HUES64 (cell line): ENCODE data around the gene IL1RAPL1.

Experiments used
- H3K27ac ChIP-seq: 2 replicates; pipeline ENCODE4 v1.7.0; 2013; ENCODE audit warnings: low read depth, low read length, inconsistent platforms
- H3K27me3 ChIP-seq: 2 replicates; pipeline ENCODE4 v1.6.1; 2013; ENCODE audit warnings: mild to moderate bottlenecking, low read length; ENCODE audit not compliant: insufficient read depth
- H3K36me3 ChIP-seq: 2 replicates; pipeline ENCODE4 v1.6.1; 2013; ENCODE audit warnings: mild to moderate bottlenecking, low read length; ENCODE audit not compliant: insufficient read depth
- H3K4me1 ChIP-seq: 2 replicates; pipeline ENCODE4 v1.6.1; 2013; ENCODE audit warnings: mild to moderate bottlenecking, low read length, moderate library complexity; ENCODE audit not compliant: insufficient read depth
- H3K4me3 ChIP-seq: 2 replicates; pipeline ENCODE4 v1.5.1; 2013; ENCODE audit warnings: mild to moderate bottlenecking, low read length, moderate library complexity
- H3K9ac ChIP-seq: 2 replicates; pipeline ENCODE4 v1.6.1; 2013; ENCODE audit warnings: mild to moderate bottlenecking, low read depth, low read length
- H3K9me3 ChIP-seq: 2 replicates; pipeline ENCODE4 v1.6.1; 2013; ENCODE audit warnings: low read depth, low read length; ENCODE audit not compliant: insufficient read depth
- WGBS: fragments of 150-250, 120-280 bp; methylation state at CpG from one replicate; pipeline ENCODE4 v1.1.7; 2013; ENCODE audit warnings: missing lambda C conversion rate; 5-methylcytosine and 5-hydroxymethylcytosine counted together

IL1RAPL1 gene

DNA sequence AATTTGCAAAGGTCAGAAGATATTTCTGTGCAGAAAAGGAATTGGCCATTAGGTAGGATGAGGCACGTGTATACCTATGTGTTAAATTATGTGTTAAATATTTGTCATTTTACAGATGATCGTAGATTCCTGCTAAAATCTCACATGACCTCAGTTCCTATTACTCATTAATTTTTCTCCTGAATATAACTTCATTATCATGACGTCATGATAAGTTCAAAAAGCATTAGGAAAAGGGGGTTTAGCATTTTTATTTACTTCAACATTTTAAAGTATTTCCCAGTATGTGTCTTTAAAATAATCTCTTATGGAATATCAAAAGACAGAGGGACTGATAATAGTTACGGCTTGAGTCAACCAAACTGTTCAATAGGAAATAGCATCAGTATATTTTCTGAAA is 372.8 kb downstream of the IL1RAPL1 start:
- H3K9ac ChIP-seq: no peak overlapping the region
- H3K27me3 ChIP-seq: no peaks in the 10 kb centered on the region
- no peaks in the 10 kb centered on the region for H3K4me1 ChIP-seq
- 89% methylated on average over 1 of the region's 4 CpGs for WGBS
- no peak overlapping the region for H3K27ac ChIP-seq
- H3K9me3 ChIP-seq: no peaks in the 10 kb centered on the region
- H3K36me3 ChIP-seq: no peaks in the 10 kb centered on the region
- no peak overlapping the region for H3K4me3 ChIP-seq

DNA sequence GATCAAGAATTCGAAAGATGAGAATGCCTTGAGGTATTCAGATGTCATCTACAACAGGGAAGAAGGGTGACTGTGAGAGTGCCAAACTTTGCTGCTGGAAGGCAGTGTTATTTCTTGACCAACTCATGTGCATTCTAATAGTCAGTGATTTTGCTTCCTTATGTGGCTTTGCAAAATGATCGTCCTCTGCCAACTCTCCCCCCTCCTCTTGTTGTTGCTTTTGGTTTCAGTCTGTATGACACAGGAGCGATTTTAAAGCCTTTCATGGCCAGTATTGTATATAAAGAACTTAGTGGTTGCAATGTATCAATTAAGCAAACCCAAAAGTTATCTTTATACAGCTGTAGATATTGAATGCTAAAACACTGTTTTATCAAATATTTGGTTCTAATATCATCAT is 379.1 kb downstream of the IL1RAPL1 start:
- no peak overlapping the region for H3K9ac ChIP-seq
- no peaks in the 10 kb centered on the region for H3K4me1 ChIP-seq
- no peaks in the 10 kb centered on the region for H3K27me3 ChIP-seq
- H3K36me3 ChIP-seq: no peaks in the 10 kb centered on the region
- no peaks in the 10 kb centered on the region for H3K9me3 ChIP-seq
- 90% methylated on average over 2 of the region's 3 CpGs for WGBS
- no peak overlapping the region for H3K27ac ChIP-seq
- no peak overlapping the region for H3K4me3 ChIP-seq

DNA sequence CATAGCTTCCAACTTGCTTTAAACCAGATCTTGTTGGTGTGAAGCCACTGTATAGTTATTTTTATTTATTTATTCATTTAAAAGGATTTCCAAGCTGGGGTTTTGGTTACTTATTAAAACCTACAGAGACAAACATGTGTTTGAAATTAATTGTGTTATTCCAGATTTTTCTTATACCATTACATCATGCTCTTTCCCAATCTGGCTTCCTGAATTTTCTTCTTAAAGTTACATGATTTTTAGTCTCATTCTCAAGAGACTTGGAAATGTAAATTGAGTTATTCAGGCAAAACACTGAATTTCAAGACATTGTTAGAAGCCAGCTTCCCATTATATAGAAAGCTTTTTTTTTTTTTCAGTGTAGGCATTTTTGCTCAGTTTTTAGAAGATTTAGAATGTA is 381.9 kb downstream of the IL1RAPL1 start:
- Histone ChIP-seq H3K4me1 (no peaks in the 10 kb centered on the region), H3K9me3 (no peaks in the 10 kb centered on the region), H3K36me3 (no peaks in the 10 kb centered on the region), H3K27me3 (no peaks in the 10 kb centered on the region), H3K27ac (no peak overlapping the region), H3K9ac (no peak overlapping the region), H3K4me3 (no peak overlapping the region)

GRCh38 chrX:28979877-28980276 is 392.6 kb downstream of the IL1RAPL1 start:
- Histone ChIP-seq H3K9me3 (no peaks in the 10 kb centered on the region), H3K9ac (no peak overlapping the region), H3K27ac (no peak overlapping the region), H3K4me1 (no peaks in the 10 kb centered on the region), H3K4me3 (no peak overlapping the region), H3K36me3 (no peaks in the 10 kb centered on the region), H3K27me3 (no peaks in the 10 kb centered on the region)
- WGBS: 90% methylated on average over 1 of the region's 1 CpG

GRCh38 chrX:28981952-28982351 is 394.7 kb downstream of the IL1RAPL1 start:
- Histone ChIP-seq H3K27ac (no peak overlapping the region), H3K9ac (no peak overlapping the region), H3K4me3 (no peak overlapping the region), H3K36me3 (no peaks in the 10 kb centered on the region), H3K9me3 (no peaks in the 10 kb centered on the region), H3K4me1 (no peaks in the 10 kb centered on the region), H3K27me3 (no peaks in the 10 kb centered on the region)

- Histone ChIP-seq H3K27me3 (no peaks in the 10 kb centered on the region), H3K4me1 (no peaks in the 10 kb centered on the region), H3K9me3 (no peaks in the 10 kb centered on the region), H3K9ac (no peak overlapping the region), H3K4me3 (no peak overlapping the region), H3K27ac (no peak overlapping the region), H3K36me3 (no peaks in the 10 kb centered on the region)
- WGBS: no CpG with 5 or more reads among the region's 2 CpGs
Measured at GRCh38 chrX:28988246-28988645, 401.0 kb downstream of the IL1RAPL1 start.

- no peak overlapping the region for H3K9ac ChIP-seq
- no peak overlapping the region for H3K4me3 ChIP-seq
- H3K4me1 ChIP-seq: no peaks in the 10 kb centered on the region
- WGBS: no CpG with 5 or more reads among the region's 1 CpG
- H3K36me3 ChIP-seq: no peaks in the 10 kb centered on the region
- H3K27ac ChIP-seq: no peak overlapping the region
- H3K27me3 ChIP-seq: no peaks in the 10 kb centered on the region
- no peaks in the 10 kb centered on the region for H3K9me3 ChIP-seq
Measured at GRCh38 chrX:28997706-28998463, 410.6 kb downstream of the IL1RAPL1 start.

- Histone ChIP-seq H3K27me3 (no peaks in the 10 kb centered on the region), H3K4me3 (no peak overlapping the region), H3K9ac (no peak overlapping the region), H3K36me3 (no peaks in the 10 kb centered on the region), H3K4me1 (no peaks in the 10 kb centered on the region), H3K9me3 (no peaks in the 10 kb centered on the region), H3K27ac (no peak overlapping the region)
- WGBS: 100% methylated on average over 1 of the region's 3 CpGs
Measured at GRCh38 chrX:28998609-28999135, 411.4 kb downstream of the IL1RAPL1 start.

GRCh38 chrX:29012867-29013266 is 425.6 kb downstream of the IL1RAPL1 start:
- Histone ChIP-seq H3K27me3 (no peaks in the 10 kb centered on the region), H3K4me3 (no peak overlapping the region), H3K27ac (no peak overlapping the region), H3K9ac (no peak overlapping the region), H3K9me3 (no peaks in the 10 kb centered on the region), H3K4me1 (no peaks in the 10 kb centered on the region), H3K36me3 (no peaks in the 10 kb centered on the region)

GRCh38 chrX:29023207-29023606 is 436.0 kb downstream of the IL1RAPL1 start:
- Histone ChIP-seq H3K9ac (no peak overlapping the region), H3K36me3 (no peaks in the 10 kb centered on the region), H3K27me3 (no peaks in the 10 kb centered on the region), H3K27ac (no peak overlapping the region), H3K9me3 (no peaks in the 10 kb centered on the region), H3K4me3 (no peak overlapping the region), H3K4me1 (no peaks in the 10 kb centered on the region)

- Histone ChIP-seq H3K9ac (no peak overlapping the region), H3K27ac (no peak overlapping the region), H3K36me3 (no peaks in the 10 kb centered on the region), H3K4me3 (no peak overlapping the region), H3K27me3 (no peaks in the 10 kb centered on the region), H3K4me1 (no peaks in the 10 kb centered on the region), H3K9me3 (no peaks in the 10 kb centered on the region)
- WGBS: 97% methylated on average over 1 of the region's 2 CpGs
Measured at GRCh38 chrX:29024871-29025270, 437.6 kb downstream of the IL1RAPL1 start.

DNA sequence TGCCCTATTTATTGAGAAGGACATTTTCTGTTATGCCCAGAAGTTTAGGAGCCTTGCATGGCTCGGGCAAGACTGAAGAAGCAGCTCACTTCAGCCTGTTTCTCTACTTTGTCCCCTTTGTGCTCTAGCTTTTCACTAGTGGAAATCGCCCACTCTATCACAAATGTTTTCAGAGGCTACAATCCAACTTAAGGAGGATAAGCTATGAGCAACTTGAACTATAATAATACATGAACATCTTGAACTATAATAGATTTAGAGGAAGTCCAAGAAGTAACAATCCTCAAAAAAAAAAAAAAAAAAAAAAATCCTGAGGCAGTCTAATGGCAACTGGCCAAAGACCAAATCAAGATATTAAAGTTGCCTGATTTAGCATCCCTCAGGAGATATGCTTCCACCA is 452.3 kb downstream of the IL1RAPL1 start:
- no peak overlapping the region for H3K9ac ChIP-seq
- no peaks in the 10 kb centered on the region for H3K36me3 ChIP-seq
- H3K27me3 ChIP-seq: no peaks in the 10 kb centered on the region
- WGBS: 81% methylated on average over 1 of the region's 2 CpGs
- no peak overlapping the region for H3K4me3 ChIP-seq
- H3K27ac ChIP-seq: no peak overlapping the region
- no peaks in the 10 kb centered on the region for H3K9me3 ChIP-seq
- H3K4me1 ChIP-seq: no peaks in the 10 kb centered on the region
